Measurements from ENCODE around the gene KCNIP4. TPM values are rescaled to one million over a fixed set of nuclear protein-coding genes. Genes with fewer than 3 reads are reported as not detected.

Gene KCNIP4
- total RNA-seq, 1 donor from 2014 or later = 0.39 TPM

GRCh38 chr4:20983763-20984575 is 964.6 kb downstream of the KCNIP4 start:
- Histone ChIP-seq H2AFZ (replicated peaks) (peak overlapping the region; percentile 83), H3K27me3 (peaks cover 45% of the 10 kb centered on the region), H3K79me2 (ENCODE audit: low read depth) (no peaks in the 10 kb centered on the region), H4K20me1 (ENCODE audit: low read depth) (no peaks in the 10 kb centered on the region), H3F3A (ENCODE audit: low read depth) (no peaks in the 10 kb centered on the region), H3K4me2 (peak overlapping the region; percentile 84), H3K9me3 (ENCODE audit: low read depth) (no peaks in the 10 kb centered on the region), H3K27ac (no peak overlapping the region), H3K9ac (no peak overlapping the region), H3K4me1 (no peaks in the 10 kb centered on the region), H3K36me3 (no peaks in the 10 kb centered on the region), H3K4me3 (peak overlapping the region; percentile 57)
- H3K4me3 Mint-ChIP-seq = peak overlapping the region; percentile 80
- DNase-seq (ENCODE audit: low spot score) = peak; percentile 50
- TF ChIP-seq CTCF (IDR thresholded peaks at IDR 0.05) (no peak), EZH2phosphoT487 (IDR thresholded peaks at IDR 0.05) (peak; percentile 33), EZH2 (IDR thresholded peaks at IDR 0.05) (peak; percentile 33)
- H3K9me3 Mint-ChIP-seq = peaks cover 5% of the 10 kb centered on the region
- peaks cover 2% of the 10 kb centered on the region for H3K27me3 Mint-ChIP-seq (ENCODE audit: insufficient read depth, low read depth)
- peaks cover 6% of the 10 kb centered on the region for H3K4me1 Mint-ChIP-seq
- H3K36me3 Mint-ChIP-seq = no peaks in the 10 kb centered on the region
- H3K27ac Mint-ChIP-seq = no peak overlapping the region

GRCh38 chr4:20982544-20982943 is 966.0 kb downstream of the KCNIP4 start:
- no peak overlapping the region for H3K27ac ChIP-seq
- H3K9me3 Mint-ChIP-seq = peaks cover 5% of the 10 kb centered on the region
- H3K4me3 ChIP-seq = no peak overlapping the region

GRCh38 chr4:20960291-20960690 is 988.3 kb downstream of the KCNIP4 start:
- Histone ChIP-seq H2AFZ (replicated peaks) (no peak overlapping the region), H3K9ac (no peak overlapping the region), H3K4me1 (no peaks in the 10 kb centered on the region), H3K27ac (no peak overlapping the region), H3K79me2 (ENCODE audit: low read depth) (no peaks in the 10 kb centered on the region), H3K4me3 (no peak overlapping the region), H3K36me3 (no peaks in the 10 kb centered on the region), H3K4me2 (no peak overlapping the region), H3K9me3 (ENCODE audit: low read depth) (no peaks in the 10 kb centered on the region), H3F3A (ENCODE audit: low read depth) (no peaks in the 10 kb centered on the region), H4K20me1 (ENCODE audit: low read depth) (no peaks in the 10 kb centered on the region), H3K27me3 (no peaks in the 10 kb centered on the region)
- Mint-ChIP-seq H3K4me1 (peaks cover 15% of the 10 kb centered on the region), H3K9me3 (no peaks in the 10 kb centered on the region), H3K27ac (no peak overlapping the region), H3K27me3 (ENCODE audit: insufficient read depth, low read depth) (no peaks in the 10 kb centered on the region), H3K4me3 (no peak overlapping the region), H3K36me3 (no peaks in the 10 kb centered on the region)
- no peak for DNase-seq (ENCODE audit: low spot score)
- TF ChIP-seq EZH2 (IDR thresholded peaks at IDR 0.05) (no peak), CTCF (IDR thresholded peaks at IDR 0.05) (no peak), EZH2phosphoT487 (IDR thresholded peaks at IDR 0.05) (no peak)

More at GRCh38 chr4:20982544-20982943, 966.0 kb downstream of the KCNIP4 start:
- H3F3A ChIP-seq (ENCODE audit: low read depth) = no peaks in the 10 kb centered on the region
- H3K36me3 ChIP-seq = no peaks in the 10 kb centered on the region
- no peak for TF ChIP-seq EZH2phosphoT487 (IDR thresholded peaks at IDR 0.05)
- TF ChIP-seq EZH2 (IDR thresholded peaks at IDR 0.05) = no peak
- no peak for TF ChIP-seq CTCF (IDR thresholded peaks at IDR 0.05)
- H3K9ac ChIP-seq = no peak overlapping the region
- H3K79me2 ChIP-seq (ENCODE audit: low read depth) = no peaks in the 10 kb centered on the region
- no peaks in the 10 kb centered on the region for H3K9me3 ChIP-seq (ENCODE audit: low read depth)
- no peaks in the 10 kb centered on the region for H3K4me1 ChIP-seq
- peaks cover 2% of the 10 kb centered on the region for H3K27me3 Mint-ChIP-seq (ENCODE audit: insufficient read depth, low read depth)
- no peak overlapping the region for H3K4me3 Mint-ChIP-seq
- H4K20me1 ChIP-seq (ENCODE audit: low read depth) = no peaks in the 10 kb centered on the region
- H3K27me3 ChIP-seq = peaks cover 45% of the 10 kb centered on the region
- no peak for DNase-seq (ENCODE audit: low spot score)
- H2AFZ ChIP-seq (replicated peaks) = no peak overlapping the region
- no peak overlapping the region for H3K4me2 ChIP-seq
- H3K27ac Mint-ChIP-seq = no peak overlapping the region
- peaks cover 6% of the 10 kb centered on the region for H3K4me1 Mint-ChIP-seq
- H3K36me3 Mint-ChIP-seq = no peaks in the 10 kb centered on the region
